ENCODE measurements around the gene MRGPRF.

MRGPRF gene

DNA sequence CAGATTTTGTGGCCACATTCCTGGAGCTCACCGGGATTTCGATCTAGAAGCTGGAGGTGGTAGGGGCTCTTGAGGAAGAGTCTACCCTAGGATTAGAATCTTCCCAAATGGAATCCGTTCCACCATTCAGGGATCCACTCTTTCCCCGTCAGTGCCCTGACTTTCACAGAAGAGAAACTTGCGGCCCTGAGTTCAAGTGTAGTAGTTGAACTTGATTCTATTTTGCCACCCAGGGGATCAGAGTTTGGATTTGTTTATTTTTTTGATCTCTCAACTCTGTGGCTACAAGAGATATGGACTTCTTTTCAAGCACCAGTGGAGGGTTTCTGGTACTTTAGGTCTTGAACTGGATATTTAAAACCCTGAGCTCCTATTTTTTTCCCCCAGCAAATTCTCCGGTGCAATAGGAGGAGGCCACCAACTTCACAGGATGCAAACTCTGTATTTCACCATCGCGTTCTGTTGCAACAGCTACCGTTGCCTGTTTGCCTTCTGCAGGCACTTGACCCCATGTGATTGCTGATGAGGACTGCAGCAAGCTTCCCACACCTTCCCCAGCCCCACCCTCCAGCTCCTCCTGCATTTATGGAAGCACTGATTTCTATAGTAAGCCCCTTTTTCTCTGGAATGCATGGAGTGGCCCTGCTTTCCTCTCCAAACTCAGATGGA, 14.8 kb upstream of the MRGPRF start:
- Histone ChIP-seq H3K36me3 (replicated peaks; ENCODE audit: insufficient read depth, low read length) (no peaks in the 10 kb centered on the region), H3K4me2 (ENCODE audit: low read depth, low read length) (no peak overlapping the region), H3K9me2 (replicated peaks; ENCODE audit: insufficient read depth, low read length) (no peaks in the 10 kb centered on the region), H3K27me3 (replicated peaks; ENCODE audit: insufficient read depth, low read length) (peaks cover 21% of the 10 kb centered on the region), H4K20me1 (ENCODE audit: insufficient read depth, low read length) (no peaks in the 10 kb centered on the region), H3K4me1 (ENCODE audit: low read length) (no peaks in the 10 kb centered on the region), H3K4me3 (ENCODE audit: low read length) (no peak overlapping the region), H3K9ac (ENCODE audit: low read length) (no peak overlapping the region), H3F3A (ENCODE audit: insufficient read depth, low read length) (no peaks in the 10 kb centered on the region), H2AFZ (ENCODE audit: low read length) (no peak overlapping the region), H3K27ac (ENCODE audit: low read length) (no peak overlapping the region), H3K9me3 (replicated peaks; ENCODE audit: insufficient read depth, low read length) (no peaks in the 10 kb centered on the region), H3K79me2 (ENCODE audit: low read length) (no peaks in the 10 kb centered on the region)
- TF ChIP-seq, protein P1, sequence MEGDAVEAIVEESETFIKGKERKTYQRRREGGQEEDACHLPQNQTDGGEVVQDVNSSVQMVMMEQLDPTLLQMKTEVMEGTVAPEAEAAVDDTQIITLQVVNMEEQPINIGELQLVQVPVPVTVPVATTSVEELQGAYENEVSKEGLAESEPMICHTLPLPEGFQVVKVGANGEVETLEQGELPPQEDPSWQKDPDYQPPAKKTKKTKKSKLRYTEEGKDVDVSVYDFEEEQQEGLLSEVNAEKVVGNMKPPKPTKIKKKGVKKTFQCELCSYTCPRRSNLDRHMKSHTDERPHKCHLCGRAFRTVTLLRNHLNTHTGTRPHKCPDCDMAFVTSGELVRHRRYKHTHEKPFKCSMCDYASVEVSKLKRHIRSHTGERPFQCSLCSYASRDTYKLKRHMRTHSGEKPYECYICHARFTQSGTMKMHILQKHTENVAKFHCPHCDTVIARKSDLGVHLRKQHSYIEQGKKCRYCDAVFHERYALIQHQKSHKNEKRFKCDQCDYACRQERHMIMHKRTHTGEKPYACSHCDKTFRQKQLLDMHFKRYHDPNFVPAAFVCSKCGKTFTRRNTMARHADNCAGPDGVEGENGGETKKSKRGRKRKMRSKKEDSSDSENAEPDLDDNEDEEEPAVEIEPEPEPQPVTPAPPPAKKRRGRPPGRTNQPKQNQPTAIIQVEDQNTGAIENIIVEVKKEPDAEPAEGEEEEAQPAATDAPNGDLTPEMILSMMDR (IDR thresholded peaks at IDR 0.05; ENCODE audit: low read length) = no peak
- no peak for TF ChIP-seq EZH2 (optimal IDR thresholded peaks at IDR 0.05; ENCODE audit: low read depth, low read length)
- no peak for TF ChIP-seq EZH2phosphoT487 (IDR thresholded peaks at IDR 0.05; ENCODE audit: low read length)
- no peak for DNase-seq

DNA sequence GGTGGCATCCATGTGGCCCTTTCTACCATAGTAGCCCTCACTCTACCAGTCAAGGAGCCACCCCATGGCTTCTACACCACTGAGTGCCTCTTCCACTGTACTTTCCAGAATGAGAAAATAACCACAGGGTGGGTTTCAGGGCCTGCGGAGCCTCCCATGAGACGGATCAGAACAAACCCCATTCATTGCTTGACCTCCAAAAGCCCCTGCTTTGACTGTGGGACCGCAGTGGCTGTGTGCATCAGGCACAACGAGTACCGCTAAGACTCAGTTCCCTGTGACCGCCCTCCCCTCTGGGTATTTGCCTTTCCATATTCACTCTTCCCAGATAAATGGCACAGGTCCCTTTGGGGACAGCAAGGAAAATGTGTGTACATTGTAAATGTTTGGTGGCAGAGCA, 11.5 kb upstream of the MRGPRF start:
- H3K9me3 ChIP-seq (replicated peaks; ENCODE audit: insufficient read depth, low read length) = no peaks in the 10 kb centered on the region
- H3K9me2 ChIP-seq (replicated peaks; ENCODE audit: insufficient read depth, low read length) = no peaks in the 10 kb centered on the region
- no peak for DNase-seq
- H3K4me2 ChIP-seq (ENCODE audit: low read depth, low read length) = no peak overlapping the region
- peaks cover 18% of the 10 kb centered on the region for H3K27me3 ChIP-seq (replicated peaks; ENCODE audit: insufficient read depth, low read length)
- no peaks in the 10 kb centered on the region for H3K36me3 ChIP-seq (replicated peaks; ENCODE audit: insufficient read depth, low read length)
- H2AFZ ChIP-seq (ENCODE audit: low read length) = no peak overlapping the region
- H3K9ac ChIP-seq (ENCODE audit: low read length) = no peak overlapping the region
- H3K27ac ChIP-seq (ENCODE audit: low read length) = no peak overlapping the region
- no peaks in the 10 kb centered on the region for H4K20me1 ChIP-seq (ENCODE audit: insufficient read depth, low read length)
- H3F3A ChIP-seq (ENCODE audit: insufficient read depth, low read length) = no peaks in the 10 kb centered on the region
- no peak overlapping the region for H3K4me3 ChIP-seq (ENCODE audit: low read length)
- H3K4me1 ChIP-seq (ENCODE audit: low read length) = no peaks in the 10 kb centered on the region
- H3K79me2 ChIP-seq (ENCODE audit: low read length) = no peaks in the 10 kb centered on the region
- no peak for TF ChIP-seq EZH2 (optimal IDR thresholded peaks at IDR 0.05; ENCODE audit: low read depth, low read length)
- TF ChIP-seq, protein P1 (IDR thresholded peaks at IDR 0.05; ENCODE audit: low read length) = no peak
- TF ChIP-seq EZH2phosphoT487 (IDR thresholded peaks at IDR 0.05; ENCODE audit: low read length) = no peak

- no peaks in the 10 kb centered on the region for H3K9me3 ChIP-seq (replicated peaks; ENCODE audit: insufficient read depth, low read length)
- H3K4me3 ChIP-seq (ENCODE audit: low read length) = no peak overlapping the region
- peaks cover 40% of the 10 kb centered on the region for H3K27me3 ChIP-seq (replicated peaks; ENCODE audit: insufficient read depth, low read length)
- H3K9me2 ChIP-seq (replicated peaks; ENCODE audit: insufficient read depth, low read length) = no peaks in the 10 kb centered on the region
- no peaks in the 10 kb centered on the region for H3K4me1 ChIP-seq (ENCODE audit: low read length)
- no peaks in the 10 kb centered on the region for H3K36me3 ChIP-seq (replicated peaks; ENCODE audit: insufficient read depth, low read length)
- TF ChIP-seq EZH2phosphoT487 (IDR thresholded peaks at IDR 0.05; ENCODE audit: low read length) (no peak), EZH2 (optimal IDR thresholded peaks at IDR 0.05; ENCODE audit: low read depth, low read length) (no peak)
- TF ChIP-seq, protein P1 (IDR thresholded peaks at IDR 0.05; ENCODE audit: low read length) = no peak
- H3K79me2 ChIP-seq (ENCODE audit: low read length) = no peaks in the 10 kb centered on the region
- no peak overlapping the region for H3K4me2 ChIP-seq (ENCODE audit: low read depth, low read length)
- no peaks in the 10 kb centered on the region for H4K20me1 ChIP-seq (ENCODE audit: insufficient read depth, low read length)
- no peaks in the 10 kb centered on the region for H3F3A ChIP-seq (ENCODE audit: insufficient read depth, low read length)
- H3K27ac ChIP-seq (ENCODE audit: low read length) = no peak overlapping the region
- DNase-seq = no peak
- no peak overlapping the region for H2AFZ ChIP-seq (ENCODE audit: low read length)
- no peak overlapping the region for H3K9ac ChIP-seq (ENCODE audit: low read length)
Measured at GRCh38 chr11:69022260-69022659, 9.2 kb upstream of the MRGPRF start.

All from MM.1S (cell line).